Measurements from ENCODE around the gene SNRNP25. TPM values are rescaled to one million over a fixed set of nuclear protein-coding genes. Genes with fewer than 3 reads are reported as not detected.

The SNRNP25 gene
- total and polyA plus RNA-seq, 2 donors (not counting 3 experiments of a cell fraction or from before 2014, with no cell fraction given): 41.8 to 49.6 TPM

DNA sequence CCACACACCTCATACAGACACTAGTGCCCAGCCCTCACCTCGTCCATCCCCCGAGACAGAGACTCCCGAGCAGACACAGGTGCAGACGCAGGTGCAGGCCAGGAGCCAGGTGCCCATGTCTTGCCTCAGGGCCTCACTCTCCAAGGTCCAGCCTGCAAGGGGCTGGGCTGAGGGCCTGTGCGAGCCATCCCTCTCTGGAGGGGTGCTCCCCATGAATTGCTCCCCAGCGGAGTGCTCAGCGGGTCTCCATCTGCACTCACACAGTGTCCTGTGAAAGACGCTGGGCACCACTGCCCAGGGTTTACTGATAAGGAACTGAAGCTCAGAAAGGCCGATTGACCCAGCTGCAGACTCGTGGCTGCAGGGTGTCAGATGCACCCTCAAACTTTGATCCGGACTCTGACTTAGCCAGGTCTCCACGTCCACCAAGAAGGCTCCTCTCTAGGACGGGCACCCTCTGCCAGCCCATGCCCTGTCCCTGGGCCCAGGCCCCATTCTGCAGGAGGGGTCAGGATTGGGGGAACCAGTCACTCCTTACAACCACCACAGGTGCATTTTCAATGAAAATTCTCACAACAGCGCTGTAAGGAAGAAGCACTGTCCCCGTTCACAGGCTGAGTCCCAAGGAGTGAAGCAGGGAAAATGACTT, 17.2 kb upstream of the SNRNP25 start:
- TF ChIP-seq EZH2 (IDR thresholded peaks at IDR 0.05; ENCODE audit: borderline replicate concordance, low read depth, low read length, severe bottlenecking): no peak
- no peak for TF ChIP-seq MYC (IDR thresholded peaks at IDR 0.05; ENCODE audit: low read depth, low read length)
- TF ChIP-seq GATA2 (IDR thresholded peaks at IDR 0.05; ENCODE audit: insufficient read depth, insufficient read length, low read depth, low read length): no peak
- no peak for TF ChIP-seq JUN (IDR thresholded peaks at IDR 0.05; ENCODE audit: borderline replicate concordance, insufficient read depth, insufficient read length, low read depth)
- TF ChIP-seq, protein P1, sequence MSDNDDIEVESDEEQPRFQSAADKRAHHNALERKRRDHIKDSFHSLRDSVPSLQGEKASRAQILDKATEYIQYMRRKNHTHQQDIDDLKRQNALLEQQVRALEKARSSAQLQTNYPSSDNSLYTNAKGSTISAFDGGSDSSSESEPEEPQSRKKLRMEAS (IDR thresholded peaks at IDR 0.05; ENCODE audit: insufficient read depth, insufficient read length): no peak
- no peak for TF ChIP-seq FOS (IDR thresholded peaks at IDR 0.05; ENCODE audit: borderline replicate concordance, insufficient read depth, low read length)
- TF ChIP-seq, protein P2, sequence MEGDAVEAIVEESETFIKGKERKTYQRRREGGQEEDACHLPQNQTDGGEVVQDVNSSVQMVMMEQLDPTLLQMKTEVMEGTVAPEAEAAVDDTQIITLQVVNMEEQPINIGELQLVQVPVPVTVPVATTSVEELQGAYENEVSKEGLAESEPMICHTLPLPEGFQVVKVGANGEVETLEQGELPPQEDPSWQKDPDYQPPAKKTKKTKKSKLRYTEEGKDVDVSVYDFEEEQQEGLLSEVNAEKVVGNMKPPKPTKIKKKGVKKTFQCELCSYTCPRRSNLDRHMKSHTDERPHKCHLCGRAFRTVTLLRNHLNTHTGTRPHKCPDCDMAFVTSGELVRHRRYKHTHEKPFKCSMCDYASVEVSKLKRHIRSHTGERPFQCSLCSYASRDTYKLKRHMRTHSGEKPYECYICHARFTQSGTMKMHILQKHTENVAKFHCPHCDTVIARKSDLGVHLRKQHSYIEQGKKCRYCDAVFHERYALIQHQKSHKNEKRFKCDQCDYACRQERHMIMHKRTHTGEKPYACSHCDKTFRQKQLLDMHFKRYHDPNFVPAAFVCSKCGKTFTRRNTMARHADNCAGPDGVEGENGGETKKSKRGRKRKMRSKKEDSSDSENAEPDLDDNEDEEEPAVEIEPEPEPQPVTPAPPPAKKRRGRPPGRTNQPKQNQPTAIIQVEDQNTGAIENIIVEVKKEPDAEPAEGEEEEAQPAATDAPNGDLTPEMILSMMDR (IDR thresholded peaks at IDR 0.05; ENCODE audit: extremely low read depth in 1 of 2, insufficient read depth in 1 of 2, low read depth in 1 of 2, low read length in 2 of 2): no peak
- TF ChIP-seq POLR2AphosphoS5 (IDR thresholded peaks at IDR 0.05; ENCODE audit: insufficient read depth, low read depth, low read length): no peak
- TF ChIP-seq POLR2A (IDR thresholded peaks at IDR 0.05; ENCODE audit: low read depth, low read length): no peak
- H3K79me2 ChIP-seq (ENCODE audit: control insufficient read depth, insufficient read depth, low read length): no peaks in the 10 kb centered on the region
- dilution Hi-C loops (cut with MboI; ENCODE audit: extremely low pct_ligation_motif_present, low sequenced_read_pairs): no loop called here
- H3K9ac ChIP-seq (replicated peaks; ENCODE audit: extremely low read depth, insufficient read depth, low read length): no peak overlapping the region
- no peak overlapping the region for H3K4me2 ChIP-seq (ENCODE audit: insufficient read depth, low read length)
- no peak for DNase-seq (ENCODE audit: low read depth, low spot score)
- ChIA-PET POLR2A (no interaction called here), CTCF (interaction anchor here (1.1 kb wide), 1 partner anchor 71 kb away, joined by 3 read pairs; no protein-coding TSS in a partner anchor)
- FAIRE-seq: no peak
- H3K4me3 ChIP-seq (replicated peaks in 1 of 3; ENCODE audit: insufficient read depth in 1 of 3, low read depth in 1 of 3, low read length in 3 of 3): no peak overlapping the region
- intact Hi-C loops (cut with micrococcal nuclease): no loop called here
- H3K27me3 ChIP-seq (ENCODE audit: control insufficient read depth in 2 of 2, insufficient read depth in 2 of 2, low read length in 2 of 2): no peaks in the 10 kb centered on the region
- no peaks in the 10 kb centered on the region for H3K36me3 ChIP-seq (ENCODE audit: control insufficient read depth in 2 of 2, extremely low read depth in 1 of 2, insufficient read depth in 2 of 2, low read length in 2 of 2)
- no TSS peak for BruUV-seq (replicated peaks)
- H3K4me1 ChIP-seq (ENCODE audit: control insufficient read depth, extremely low read depth, insufficient read depth, low read length): no peaks in the 10 kb centered on the region
- H3K9me1 ChIP-seq (replicated peaks; ENCODE audit: control insufficient read depth, extremely low read depth, insufficient read depth, low read length): no peaks in the 10 kb centered on the region
- H2AFZ ChIP-seq (ENCODE audit: low read depth, low read length): no peak overlapping the region
- no peak overlapping the region for H3K27ac ChIP-seq (ENCODE audit: insufficient read depth, low read depth, low read length)
- no peaks in the 10 kb centered on the region for H4K20me1 ChIP-seq (replicated peaks; ENCODE audit: control insufficient read depth, extremely low read depth, insufficient read depth, low read length)
- no peaks in the 10 kb centered on the region for H3K9me3 ChIP-seq (replicated peaks; ENCODE audit: control insufficient read depth, insufficient read depth, low read length)
